ENCODE measurements around the gene ZNF207. TPM values are rescaled to one million over a fixed set of nuclear protein-coding genes. Genes with fewer than 3 reads are reported as not detected.
A peak's percentile ranks its signal among the peaks of the same experiment; 100 is the strongest.
"Not testable (repeated sequence)": the region's sequence is repeated elsewhere in the genome, so short reads cannot be mapped to it uniquely, and the experiment has no call there.

ZNF207 gene
- polyA plus RNA-seq, 3 donors, result 191 to 275 (median 270) TPM

GRCh38 chr17:32330147-32330546 is 19.8 kb upstream of the ZNF207 start:
- no peak for DNase-seq

- DNase-seq, result no peak
These were observed 18.5 kb upstream of the ZNF207 start for GRCh38 chr17:32331243-32332040.

DNA sequence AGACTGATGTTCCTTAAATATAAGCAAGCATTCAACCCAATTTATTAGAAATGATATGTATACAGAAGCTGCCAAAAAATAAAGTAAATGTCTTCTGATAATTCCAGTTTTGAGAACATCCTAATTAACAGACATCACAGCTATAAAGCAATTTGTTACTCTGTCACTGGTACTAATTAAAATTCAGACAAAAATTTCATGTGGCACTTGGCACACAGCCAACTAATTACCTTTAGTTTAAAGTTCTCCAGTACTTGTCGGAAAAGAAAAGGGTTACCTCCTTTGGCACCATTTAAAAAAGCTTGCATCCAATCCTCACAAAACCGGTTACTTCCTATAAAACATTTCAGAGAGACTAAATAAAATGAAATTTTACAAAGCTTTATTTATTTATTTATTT is 16.8 kb upstream of the ZNF207 start:
- DNase-seq, result no peak

DNA sequence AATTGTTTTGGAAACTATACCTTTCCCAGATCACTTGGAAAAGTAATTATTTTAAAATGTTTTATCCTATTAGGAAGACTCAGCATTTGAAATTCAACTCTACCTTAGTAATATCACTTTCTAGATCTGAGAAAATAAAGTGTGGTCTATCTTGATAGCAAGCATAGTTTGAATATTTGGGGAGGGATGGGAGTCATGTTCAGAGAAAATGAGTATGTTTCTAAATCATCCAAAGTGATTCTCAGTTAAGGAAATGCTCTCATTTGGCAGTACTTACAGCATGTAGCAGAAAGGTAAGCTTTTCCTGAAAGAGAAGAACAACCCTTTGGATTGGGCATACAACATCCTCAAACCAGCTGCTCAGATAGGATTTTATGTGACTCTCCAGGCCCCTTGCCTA is 14.9 kb upstream of the ZNF207 start:
- no peak for DNase-seq

- DNase-seq, result no peak
These were observed 14.3 kb upstream of the ZNF207 start for GRCh38 chr17:32335687-32336086.

- DNase-seq, result peak; percentile 27
These were observed 8.7 kb upstream of the ZNF207 start for GRCh38 chr17:32341141-32341856.

- peak; percentile 76 for DNase-seq
These were observed 7.9 kb upstream of the ZNF207 start, which contains the start of gene C17orf75 for GRCh38 chr17:32341857-32342602. TSS of gene C17orf75 (minus strand) at chr17:32342173. CDS start at chr17:32342139, 34 bp downstream.

DNA sequence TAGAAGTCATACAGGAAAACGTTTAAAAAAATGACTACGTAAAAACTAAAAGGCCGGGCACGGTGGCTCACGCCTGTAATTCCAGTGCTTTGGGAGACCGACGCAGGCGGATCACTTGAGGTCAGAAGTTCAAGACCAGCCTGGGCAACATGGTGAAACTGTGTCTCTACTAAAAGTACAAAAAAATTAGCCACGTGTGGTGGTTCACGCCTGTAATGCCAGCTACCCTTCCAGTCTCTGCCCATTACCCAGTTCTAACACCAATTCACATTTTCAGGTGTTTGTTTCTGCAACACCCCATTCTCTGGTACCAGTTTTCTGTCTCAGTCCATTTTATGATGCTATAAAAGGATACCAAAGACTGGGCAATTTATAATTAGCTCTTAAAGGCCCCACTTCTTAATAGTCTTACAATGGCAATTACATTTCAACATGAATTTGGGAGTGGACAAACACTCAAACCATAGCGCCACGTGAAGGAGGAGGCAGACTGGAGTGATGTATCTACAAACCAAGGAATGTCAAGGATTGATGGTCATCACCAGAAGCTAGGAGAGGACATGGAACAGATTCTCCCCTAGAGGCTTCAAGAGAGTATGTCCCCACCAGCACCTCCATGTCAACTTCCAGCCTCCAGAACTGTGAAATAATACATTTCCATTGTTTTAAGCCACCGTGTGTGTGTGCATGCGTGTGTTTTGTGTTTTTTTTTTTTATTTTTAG is 7.2 kb upstream of the ZNF207 start:
- no peak for DNase-seq

DNA sequence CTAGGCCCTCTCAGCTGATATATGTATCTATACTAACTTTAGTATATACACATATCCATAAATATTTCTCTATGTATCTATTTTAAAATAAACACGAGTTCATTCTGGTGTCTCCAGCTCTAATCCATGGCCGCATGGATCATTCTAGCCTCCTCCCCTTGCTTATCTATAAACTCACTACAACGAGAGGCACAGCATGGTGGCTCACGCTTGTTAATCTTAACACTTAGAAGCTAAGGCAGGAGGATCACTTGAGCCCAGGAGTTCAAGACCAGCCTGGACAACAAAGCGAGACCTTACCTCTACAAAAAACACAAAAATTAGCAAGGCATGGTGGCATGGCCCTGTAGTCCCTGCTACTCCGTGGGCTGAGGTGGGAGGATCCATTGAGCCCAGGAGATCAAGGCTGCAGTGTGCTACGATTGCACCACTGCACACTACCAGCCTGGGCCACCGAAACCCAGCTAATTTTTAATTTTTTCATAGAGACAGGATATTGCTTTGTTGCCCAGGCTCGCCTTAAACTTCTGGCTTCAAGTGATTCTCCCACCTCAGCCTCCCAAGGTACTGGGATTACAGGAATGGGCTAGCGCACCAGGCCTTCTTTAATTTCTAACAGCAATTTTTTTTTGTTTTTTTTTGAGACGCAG is 3.9 kb upstream of the ZNF207 start:
- no peak for DNase-seq

GRCh38 chr17:32348483-32348800 is 1.5 kb upstream of the ZNF207 start:
- no peak for DNase-seq

- DNase-seq, result no peak
These were observed 479 bp upstream of the ZNF207 start for GRCh38 chr17:32349503-32349853.

DNA sequence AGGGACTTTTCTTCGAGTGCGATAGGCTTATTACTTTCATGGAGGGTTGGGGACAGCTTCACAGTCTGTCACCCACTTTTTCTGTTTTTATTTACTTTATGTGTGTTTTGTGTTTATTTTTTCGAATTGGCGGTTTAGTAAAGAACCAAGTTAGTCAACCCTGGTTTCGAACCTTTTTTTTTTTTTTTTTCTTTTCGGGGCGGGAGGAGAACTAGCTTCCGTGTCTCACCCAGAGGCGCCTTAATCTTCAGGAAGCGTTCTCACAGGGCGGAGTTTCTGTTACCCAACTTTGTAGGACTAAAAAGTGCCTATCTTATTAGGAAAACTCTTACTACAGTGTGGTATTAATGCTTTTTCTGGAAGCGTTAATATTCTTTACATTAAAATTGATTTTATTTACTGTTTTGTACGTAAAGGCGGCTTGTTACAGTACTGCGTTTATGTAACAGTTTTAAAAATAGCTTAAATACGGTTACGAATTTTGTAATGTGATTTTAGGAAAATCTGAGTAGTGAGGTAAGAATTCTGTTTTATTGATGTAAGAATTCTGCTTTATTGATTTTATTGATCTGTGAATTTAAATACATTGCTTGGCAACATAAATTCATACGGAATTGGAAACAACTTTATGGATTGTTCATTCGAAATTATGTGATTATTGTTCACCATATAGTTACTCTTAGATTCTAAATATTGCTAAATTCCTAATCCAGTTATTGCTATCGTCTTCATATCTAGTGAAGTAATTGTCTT is 885 bp downstream of the ZNF207 start:
- DNase-seq, result peak; percentile 53

GRCh38 chr17:32352734-32353133 is 2.8 kb downstream of the ZNF207 start:
- DNase-seq, result not testable (repeated sequence)

DNA sequence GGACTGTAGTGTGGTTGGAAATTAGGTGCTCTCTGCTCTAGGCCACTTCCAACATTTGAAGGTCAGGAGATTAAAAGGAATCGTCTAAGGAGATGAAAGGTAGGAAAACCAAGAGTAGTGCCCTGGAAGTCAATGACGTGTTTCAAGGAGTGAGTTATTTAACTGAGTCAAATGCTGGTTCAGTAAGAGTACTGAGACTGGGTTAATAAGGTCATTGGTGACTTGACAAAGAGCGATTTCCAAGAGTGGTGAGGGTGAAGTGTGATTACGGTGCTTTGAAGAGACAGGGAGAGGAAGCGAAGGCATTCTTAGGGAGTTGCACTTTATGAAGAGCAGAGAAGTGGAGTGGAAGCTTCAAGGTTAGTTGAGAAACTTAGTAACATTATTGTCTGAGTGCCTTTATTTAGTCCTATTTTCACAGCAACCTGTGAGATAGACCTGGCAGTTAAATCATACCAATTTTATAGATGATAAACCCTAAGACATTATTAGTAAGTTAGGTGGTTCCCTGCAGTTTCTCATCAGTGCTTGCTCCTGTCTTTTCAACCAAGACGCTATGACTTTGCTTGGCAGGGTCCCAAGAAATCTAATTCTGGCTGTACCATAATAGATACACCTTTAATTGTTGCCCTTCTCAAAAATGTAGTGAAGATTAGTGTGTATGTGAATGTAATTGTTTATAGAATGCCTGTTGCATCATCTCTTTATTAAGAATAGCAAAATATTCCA is 5.9 kb downstream of the ZNF207 start:
- DNase-seq, result no peak

GRCh38 chr17:32356378-32356743 is 6.4 kb downstream of the ZNF207 start:
- no peak for DNase-seq

- DNase-seq, result no peak
These were observed 6.8 kb downstream of the ZNF207 start for GRCh38 chr17:32356750-32357149.

DNA sequence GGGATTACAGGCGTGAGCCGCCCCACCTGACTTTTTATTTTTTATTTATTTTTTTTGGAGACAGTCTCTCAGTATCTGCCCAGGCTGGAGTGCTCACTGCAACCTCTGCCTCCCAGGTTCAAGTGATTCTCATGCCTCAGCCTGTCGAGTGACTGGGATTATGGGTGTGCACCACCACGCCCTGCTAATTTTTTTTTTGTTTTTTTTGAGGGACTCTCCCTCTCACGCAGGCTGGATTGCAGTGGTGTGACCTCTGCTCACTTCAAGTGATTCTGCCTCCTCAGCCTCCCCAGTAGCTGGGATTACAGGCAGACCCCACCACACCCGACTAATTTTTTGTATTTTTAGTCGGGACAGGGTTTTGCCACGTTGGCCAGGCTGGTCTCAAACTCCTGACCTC is 7.7 kb downstream of the ZNF207 start:
- no peak for DNase-seq

- DNase-seq, result no peak
These were observed 11.3 kb downstream of the ZNF207 start for GRCh38 chr17:32361270-32361669.

DNA sequence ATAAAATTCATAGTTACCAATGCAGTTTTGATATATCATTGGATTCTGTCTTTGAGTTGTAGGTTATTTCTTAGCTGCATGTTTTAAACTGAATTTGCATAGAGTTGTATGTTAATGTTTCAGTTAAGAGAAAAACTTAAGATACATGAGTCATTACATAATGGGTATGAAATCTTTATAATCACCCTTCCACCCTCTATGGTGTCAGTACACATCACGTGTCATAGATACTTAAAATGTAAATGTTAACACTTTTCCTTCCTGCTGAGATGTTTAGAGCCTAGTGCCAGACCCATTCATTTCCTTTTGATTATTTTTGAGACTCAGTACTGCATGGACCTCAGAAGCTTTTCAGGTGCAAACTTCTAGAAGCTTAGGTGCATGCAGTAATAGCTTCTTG is 20.5 kb downstream of the ZNF207 start:
- DNase-seq, result no peak

GRCh38 chr17:32382526-32383223 is 32.7 kb downstream of the ZNF207 start:
- no peak for DNase-seq

All from renal pelvis (tissue), 4 donors.